ENCODE measurements around the gene MAML3.

MAML3 gene

GRCh38 chr4:139749835-139750498 is 404.0 kb downstream of the MAML3 start:
- no peak for DNase-seq (ENCODE audit: low read depth)

- DNase-seq (ENCODE audit: low read depth), result no peak
Measured at GRCh38 chr4:139749338-139749737, 404.6 kb downstream of the MAML3 start.

- DNase-seq (ENCODE audit: low read depth), result no peak
Measured at GRCh38 chr4:139746431-139747171, 407.4 kb downstream of the MAML3 start.

GRCh38 chr4:139745111-139745639 is 408.8 kb downstream of the MAML3 start:
- no peak for DNase-seq (ENCODE audit: low read depth)

GRCh38 chr4:139744232-139744631 is 409.8 kb downstream of the MAML3 start:
- no peak for DNase-seq (ENCODE audit: low read depth)

GRCh38 chr4:139743027-139743426 is 411.0 kb downstream of the MAML3 start:
- DNase-seq (ENCODE audit: low read depth), result no peak

GRCh38 chr4:139740531-139741041 is 413.4 kb downstream of the MAML3 start:
- no peak for DNase-seq (ENCODE audit: low read depth)

- DNase-seq (ENCODE audit: low read depth), result no peak
Measured at GRCh38 chr4:139740121-139740520, 413.9 kb downstream of the MAML3 start.

GRCh38 chr4:139738846-139739613 is 415.0 kb downstream of the MAML3 start:
- no peak for DNase-seq (ENCODE audit: low read depth)

- DNase-seq (ENCODE audit: low read depth), result no peak
Measured at GRCh38 chr4:139736661-139737060, 417.3 kb downstream of the MAML3 start.

- no peak for DNase-seq (ENCODE audit: low read depth)
Measured at GRCh38 chr4:139736274-139736660, 417.7 kb downstream of the MAML3 start.

GRCh38 chr4:139735381-139736273 is 418.4 kb downstream of the MAML3 start:
- no peak for DNase-seq (ENCODE audit: low read depth)

GRCh38 chr4:139734875-139735380 is 419.1 kb downstream of the MAML3 start:
- DNase-seq (ENCODE audit: low read depth), result peak; percentile 35

- no peak for DNase-seq (ENCODE audit: low read depth)
Measured at GRCh38 chr4:139734201-139734874, 419.6 kb downstream of the MAML3 start.

- DNase-seq (ENCODE audit: low read depth), result no peak
Measured at GRCh38 chr4:139732991-139733570, 420.9 kb downstream of the MAML3 start.

GRCh38 chr4:139728840-139729239 is 425.1 kb downstream of the MAML3 start:
- no peak for DNase-seq (ENCODE audit: low read depth)

GRCh38 chr4:139728146-139728545 is 425.8 kb downstream of the MAML3 start:
- no peak for DNase-seq (ENCODE audit: low read depth)

GRCh38 chr4:139726615-139727014 is 427.4 kb downstream of the MAML3 start:
- DNase-seq (ENCODE audit: low read depth), result no peak

GRCh38 chr4:139725236-139725635 is 428.7 kb downstream of the MAML3 start:
- DNase-seq (ENCODE audit: low read depth), result no peak

GRCh38 chr4:139721789-139722188 is 432.2 kb downstream of the MAML3 start:
- no peak for DNase-seq (ENCODE audit: low read depth)
